Measurements from ENCODE around the gene PRKAG2.

Gene PRKAG2

GRCh38 chr7:151669762-151670161, 207.2 kb downstream of the PRKAG2 start:
- intact Hi-C loops (cut with micrococcal nuclease): no loop called here
- H3K27me3 Mint-ChIP-seq: no peaks in the 10 kb centered on the region
- H3K27ac Mint-ChIP-seq: no peak overlapping the region
- peaks cover 76% of the 10 kb centered on the region for H3K36me3 Mint-ChIP-seq (ENCODE audit: low read depth)
- H3K9me3 Mint-ChIP-seq: no peaks in the 10 kb centered on the region
- no peak overlapping the region for H3K4me3 Mint-ChIP-seq
- H3K4me1 Mint-ChIP-seq (ENCODE audit: low read depth): peaks cover 6% of the 10 kb centered on the region

- no peak overlapping the region for H3K27ac Mint-ChIP-seq
Measured at GRCh38 chr7:151666886-151667285, 210.0 kb downstream of the PRKAG2 start.

GRCh38 chr7:151665368-151665767, 211.5 kb downstream of the PRKAG2 start:
- Mint-ChIP-seq H3K27me3 (no peaks in the 10 kb centered on the region), H3K4me3 (no peak overlapping the region), H3K36me3 (ENCODE audit: low read depth) (peaks cover 50% of the 10 kb centered on the region), H3K4me1 (ENCODE audit: low read depth) (peaks cover 5% of the 10 kb centered on the region), H3K27ac (no peak overlapping the region), H3K9me3 (no peaks in the 10 kb centered on the region)
- intact Hi-C loops (cut with micrococcal nuclease): no loop called here

More at GRCh38 chr7:151666886-151667285, 210.0 kb downstream of the PRKAG2 start:
- H3K4me1 Mint-ChIP-seq (ENCODE audit: low read depth): peaks cover 6% of the 10 kb centered on the region
- H3K27me3 Mint-ChIP-seq: no peaks in the 10 kb centered on the region
- intact Hi-C loops (cut with micrococcal nuclease): no loop called here
- H3K36me3 Mint-ChIP-seq (ENCODE audit: low read depth): peaks cover 54% of the 10 kb centered on the region
- no peaks in the 10 kb centered on the region for H3K9me3 Mint-ChIP-seq
- no peak overlapping the region for H3K4me3 Mint-ChIP-seq

GRCh38 chr7:151664268-151664667, 212.6 kb downstream of the PRKAG2 start:
- Mint-ChIP-seq H3K4me3 (no peak overlapping the region), H3K27ac (no peak overlapping the region), H3K36me3 (ENCODE audit: low read depth) (peaks cover 39% of the 10 kb centered on the region), H3K9me3 (no peaks in the 10 kb centered on the region), H3K27me3 (no peaks in the 10 kb centered on the region), H3K4me1 (ENCODE audit: low read depth) (no peaks in the 10 kb centered on the region)
- intact Hi-C loops (cut with micrococcal nuclease): no loop called here

GRCh38 chr7:151663382-151664100, 213.4 kb downstream of the PRKAG2 start:
- Mint-ChIP-seq H3K27ac (no peak overlapping the region), H3K36me3 (ENCODE audit: low read depth) (peaks cover 31% of the 10 kb centered on the region), H3K4me3 (no peak overlapping the region), H3K4me1 (ENCODE audit: low read depth) (peaks cover 4% of the 10 kb centered on the region), H3K27me3 (no peaks in the 10 kb centered on the region), H3K9me3 (no peaks in the 10 kb centered on the region)
- intact Hi-C loops (cut with micrococcal nuclease): no loop called here

GRCh38 chr7:151662251-151662826, 214.6 kb downstream of the PRKAG2 start:
- Mint-ChIP-seq H3K36me3 (ENCODE audit: low read depth) (peaks cover 19% of the 10 kb centered on the region), H3K27ac (no peak overlapping the region), H3K4me3 (no peak overlapping the region), H3K9me3 (no peaks in the 10 kb centered on the region), H3K4me1 (ENCODE audit: low read depth) (peaks cover 5% of the 10 kb centered on the region), H3K27me3 (no peaks in the 10 kb centered on the region)
- intact Hi-C loops (cut with micrococcal nuclease): no loop called here

GRCh38 chr7:151661587-151661986, 215.3 kb downstream of the PRKAG2 start:
- Mint-ChIP-seq H3K36me3 (ENCODE audit: low read depth) (peaks cover 21% of the 10 kb centered on the region), H3K27me3 (no peaks in the 10 kb centered on the region), H3K4me1 (ENCODE audit: low read depth) (peaks cover 5% of the 10 kb centered on the region), H3K9me3 (no peaks in the 10 kb centered on the region), H3K27ac (no peak overlapping the region), H3K4me3 (no peak overlapping the region)
- intact Hi-C loops (cut with micrococcal nuclease): no loop called here

GRCh38 chr7:151660141-151660540, 216.8 kb downstream of the PRKAG2 start:
- Mint-ChIP-seq H3K36me3 (ENCODE audit: low read depth) (peaks cover 19% of the 10 kb centered on the region), H3K27me3 (no peaks in the 10 kb centered on the region)
- intact Hi-C loops (cut with micrococcal nuclease): no loop called here

GRCh38 chr7:151659219-151659618, 217.7 kb downstream of the PRKAG2 start:
- Mint-ChIP-seq H3K27ac (no peak overlapping the region), H3K9me3 (no peaks in the 10 kb centered on the region), H3K4me1 (ENCODE audit: low read depth) (peaks cover 5% of the 10 kb centered on the region), H3K27me3 (no peaks in the 10 kb centered on the region), H3K4me3 (no peak overlapping the region), H3K36me3 (ENCODE audit: low read depth) (peaks cover 16% of the 10 kb centered on the region)
- intact Hi-C loops (cut with micrococcal nuclease): no loop called here

More at GRCh38 chr7:151660141-151660540, 216.8 kb downstream of the PRKAG2 start:
- Mint-ChIP-seq H3K4me1 (ENCODE audit: low read depth) (peaks cover 5% of the 10 kb centered on the region), H3K27ac (no peak overlapping the region), H3K4me3 (no peak overlapping the region), H3K9me3 (no peaks in the 10 kb centered on the region)

- H3K27me3 Mint-ChIP-seq: no peaks in the 10 kb centered on the region
- peaks cover 18% of the 10 kb centered on the region for H3K36me3 Mint-ChIP-seq (ENCODE audit: low read depth)
- intact Hi-C loops (cut with micrococcal nuclease): no loop called here
- peaks cover 5% of the 10 kb centered on the region for H3K4me1 Mint-ChIP-seq (ENCODE audit: low read depth)
- H3K9me3 Mint-ChIP-seq: no peaks in the 10 kb centered on the region
- H3K27ac Mint-ChIP-seq: no peak overlapping the region
- no peak overlapping the region for H3K4me3 Mint-ChIP-seq
Measured at GRCh38 chr7:151658778-151659177, 218.1 kb downstream of the PRKAG2 start.

GRCh38 chr7:151657173-151657572, 219.7 kb downstream of the PRKAG2 start:
- H3K4me3 Mint-ChIP-seq: no peak overlapping the region
- H3K9me3 Mint-ChIP-seq: no peaks in the 10 kb centered on the region
- H3K4me1 Mint-ChIP-seq (ENCODE audit: low read depth): peaks cover 5% of the 10 kb centered on the region
- no peaks in the 10 kb centered on the region for H3K27me3 Mint-ChIP-seq
- H3K27ac Mint-ChIP-seq: no peak overlapping the region
- peaks cover 18% of the 10 kb centered on the region for H3K36me3 Mint-ChIP-seq (ENCODE audit: low read depth)
- intact Hi-C loops (cut with micrococcal nuclease): no loop called here

- no peak overlapping the region for H3K27ac Mint-ChIP-seq
- no peaks in the 10 kb centered on the region for H3K27me3 Mint-ChIP-seq
- H3K4me1 Mint-ChIP-seq (ENCODE audit: low read depth): peaks cover 19% of the 10 kb centered on the region
- H3K9me3 Mint-ChIP-seq: no peaks in the 10 kb centered on the region
- H3K36me3 Mint-ChIP-seq (ENCODE audit: low read depth): peaks cover 25% of the 10 kb centered on the region
- H3K4me3 Mint-ChIP-seq: no peak overlapping the region
- intact Hi-C loops (cut with micrococcal nuclease): no loop called here
Measured at GRCh38 chr7:151655555-151655954, 221.4 kb downstream of the PRKAG2 start.

- no peaks in the 10 kb centered on the region for H3K27me3 Mint-ChIP-seq
- peaks cover 14% of the 10 kb centered on the region for H3K4me1 Mint-ChIP-seq (ENCODE audit: low read depth)
- no peak overlapping the region for H3K27ac Mint-ChIP-seq
- H3K9me3 Mint-ChIP-seq: no peaks in the 10 kb centered on the region
- no peak overlapping the region for H3K4me3 Mint-ChIP-seq
- intact Hi-C loops (cut with micrococcal nuclease): no loop called here
- H3K36me3 Mint-ChIP-seq (ENCODE audit: low read depth): peaks cover 51% of the 10 kb centered on the region
Measured at GRCh38 chr7:151652111-151652510, 224.8 kb downstream of the PRKAG2 start.

GRCh38 chr7:151650161-151650560, 226.8 kb downstream of the PRKAG2 start:
- Mint-ChIP-seq H3K36me3 (ENCODE audit: low read depth) (peaks cover 50% of the 10 kb centered on the region), H3K9me3 (no peaks in the 10 kb centered on the region), H3K27ac (no peak overlapping the region), H3K4me3 (no peak overlapping the region), H3K4me1 (ENCODE audit: low read depth) (peaks cover 14% of the 10 kb centered on the region), H3K27me3 (no peaks in the 10 kb centered on the region)
- intact Hi-C loops (cut with micrococcal nuclease): no loop called here

- Mint-ChIP-seq H3K27ac (no peak overlapping the region), H3K4me1 (ENCODE audit: low read depth) (peaks cover 14% of the 10 kb centered on the region)
- intact Hi-C loops (cut with micrococcal nuclease): no loop called here
Measured at GRCh38 chr7:151648429-151648828, 228.5 kb downstream of the PRKAG2 start.

More at GRCh38 chr7:151648429-151648828, 228.5 kb downstream of the PRKAG2 start:
- Mint-ChIP-seq H3K27me3 (no peaks in the 10 kb centered on the region), H3K9me3 (no peaks in the 10 kb centered on the region), H3K4me3 (no peak overlapping the region), H3K36me3 (ENCODE audit: low read depth) (peaks cover 41% of the 10 kb centered on the region)

All from dendritic cell treated with granulocyte-macrophage colony-stimulating factor and Interleukin-4, amounts not matched to agents 40 ng/mL and 50 ng/mL, for 4 days (primary cell).